NCI-H510A treated with DMSO at 0.1 percent for 48 hours (cell line): ENCODE measurements around the gene SRGAP1.
"Not testable (repeated sequence)": the region's sequence is repeated elsewhere in the genome, so short reads cannot be mapped to it uniquely, and the experiment has no call there.

ENCODE experiments used
- DNase-seq: peaks from one replicate; lab custom pipeline; 2025; lab: John Stamatoyannopoulos, UW

Gene SRGAP1

DNA sequence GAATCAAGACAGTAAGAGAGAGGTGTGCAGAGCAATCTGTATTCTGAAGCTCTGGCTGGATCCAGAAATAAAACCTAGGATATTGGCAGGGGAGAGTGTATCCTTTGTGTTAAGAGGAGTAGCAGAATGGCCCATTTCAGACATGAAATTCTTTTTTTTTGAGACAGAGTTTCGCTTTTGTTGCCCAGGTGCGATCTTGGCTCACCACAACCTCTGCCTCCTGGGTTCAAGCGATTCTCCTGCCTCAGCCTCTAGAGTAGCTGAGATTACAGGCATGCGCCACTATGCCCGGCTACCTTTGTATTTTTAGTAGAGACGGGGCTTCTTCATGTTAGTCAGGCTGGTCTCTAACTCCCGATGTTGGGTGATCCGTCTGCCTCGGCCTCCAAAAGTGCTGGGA lies 6.1 kb upstream of the SRGAP1 start:
- no peak for DNase-seq

DNA sequence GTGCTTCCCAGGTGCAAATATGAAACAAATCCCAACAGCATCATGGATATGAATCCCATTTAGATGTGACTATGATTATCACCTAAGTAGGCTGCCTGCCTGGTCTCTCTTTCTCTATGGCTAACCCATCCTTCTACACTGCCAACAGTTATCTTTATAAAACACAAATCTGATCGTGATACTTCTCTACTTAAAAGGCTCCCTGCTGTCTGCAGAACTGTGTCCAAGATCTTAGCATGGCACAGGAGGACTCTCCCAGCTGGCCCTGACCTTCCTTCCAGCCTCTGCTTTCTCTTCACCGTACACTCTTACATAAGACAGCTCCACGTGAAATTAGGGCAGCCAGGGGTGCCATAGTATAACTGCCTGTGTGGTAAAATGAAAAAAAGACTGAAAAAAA lies 3.5 kb upstream of the SRGAP1 start:
- no peak for DNase-seq

- no peak for DNase-seq
Observed at GRCh38 chr12:63841571-63841970, 2.9 kb upstream of the SRGAP1 start.

GRCh38 chr12:63842750-63843149 lies 1.8 kb upstream of the SRGAP1 start:
- DNase-seq = not testable (repeated sequence)

- DNase-seq = peak; percentile 86
Observed at GRCh38 chr12:63843254-63843720, 1.2 kb upstream of the SRGAP1 start.

GRCh38 chr12:63843721-63844390 lies 644 bp upstream of the SRGAP1 start:
- peak; percentile 97 for DNase-seq

DNA sequence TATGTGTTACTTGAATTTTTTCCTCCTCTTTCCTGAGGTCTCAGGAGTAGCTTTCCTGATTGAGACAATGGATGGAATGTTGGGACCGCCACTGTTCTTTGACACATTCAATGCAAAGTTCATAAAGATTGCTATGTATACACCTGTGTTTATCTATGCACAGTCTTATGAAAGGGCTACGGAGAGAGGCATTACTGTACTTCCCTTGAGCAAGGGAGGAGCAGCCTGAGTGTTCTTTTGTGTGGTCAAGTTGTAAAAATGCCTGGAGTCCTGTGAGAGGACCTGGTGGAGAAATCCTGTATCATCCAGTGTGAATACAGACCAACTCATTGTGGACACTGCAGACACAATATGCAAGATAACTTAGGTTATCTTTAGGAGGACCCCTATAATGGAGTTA lies 1.2 kb downstream of the SRGAP1 start:
- peak; percentile 54 for DNase-seq

DNA sequence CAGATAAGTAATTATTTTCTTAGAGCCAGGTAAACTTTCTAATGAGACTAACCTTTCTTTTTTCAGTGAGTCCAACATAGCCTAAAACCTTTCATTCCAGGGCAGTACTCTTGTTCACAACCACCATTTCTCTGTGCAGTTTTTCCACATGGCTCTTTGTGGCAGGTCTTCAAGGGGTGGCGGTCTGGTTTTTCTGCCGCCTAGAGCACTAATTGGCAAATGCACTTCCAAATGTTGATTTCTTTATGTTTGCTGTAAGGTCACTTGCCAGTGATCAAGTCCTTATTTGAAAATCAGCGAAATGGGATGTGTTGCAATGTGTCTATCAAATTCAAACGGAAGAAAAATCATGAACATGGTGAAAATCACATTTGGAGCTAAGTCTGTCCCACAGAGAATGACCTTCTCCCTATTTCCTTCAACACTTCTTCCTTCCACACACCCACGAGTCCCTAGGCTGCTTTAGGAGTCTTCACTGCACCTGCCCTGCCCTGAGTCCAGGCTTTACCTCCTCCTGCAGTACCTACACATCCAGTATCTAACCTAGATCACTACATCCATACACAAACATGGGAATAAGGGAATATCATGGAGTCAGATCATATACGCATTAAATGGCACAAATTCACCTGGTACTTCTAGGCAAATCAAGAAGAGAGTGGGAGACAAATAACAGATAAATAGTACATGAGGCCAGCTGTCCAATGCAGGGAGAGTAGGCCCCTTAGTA lies 1.9 kb downstream of the SRGAP1 start:
- DNase-seq = peak; percentile 46

GRCh38 chr12:63848450-63848849 lies 4.0 kb downstream of the SRGAP1 start:
- DNase-seq = no peak

DNA sequence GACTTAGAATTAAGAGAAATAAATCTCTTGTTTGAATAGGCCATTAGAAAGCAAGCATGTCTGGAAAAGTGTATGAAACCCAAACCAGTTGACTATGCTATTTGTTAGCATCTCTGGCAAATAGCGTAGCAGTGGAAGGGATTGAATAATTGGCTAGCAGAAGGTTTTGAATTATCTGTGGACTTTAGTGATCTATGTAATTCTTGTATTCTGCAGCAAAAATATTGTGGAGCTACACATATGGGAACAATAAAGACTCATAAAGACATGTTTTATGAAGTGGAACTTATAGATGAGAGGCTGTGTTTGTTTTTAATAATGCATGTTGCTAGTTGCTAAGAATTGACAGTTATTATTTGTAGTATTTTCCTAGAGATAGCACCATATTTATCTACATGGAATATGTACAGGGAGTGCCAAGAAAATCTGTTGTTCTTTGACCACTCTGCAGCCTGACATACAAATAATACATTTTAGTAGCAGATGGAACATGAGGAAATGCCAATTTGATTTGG lies 4.7 kb downstream of the SRGAP1 start:
- no peak for DNase-seq

DNA sequence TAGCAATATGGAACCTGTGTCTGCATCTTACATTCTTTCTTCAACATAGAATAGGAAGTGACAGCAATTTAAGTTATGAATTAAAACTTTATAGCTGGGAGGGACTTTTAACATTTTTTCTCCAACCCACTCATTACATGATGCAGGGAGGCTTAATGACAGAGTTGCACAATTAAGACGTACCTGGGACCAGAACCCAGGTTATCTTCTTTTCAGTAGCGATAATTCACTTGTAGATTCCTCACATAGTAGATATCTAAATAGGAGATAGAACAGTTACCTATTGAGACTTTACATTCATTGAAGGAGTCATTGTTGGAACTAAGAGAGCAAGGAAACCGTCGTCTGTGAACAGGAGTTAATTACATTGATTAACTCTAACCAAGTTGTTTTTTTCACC lies 5.1 kb downstream of the SRGAP1 start:
- no peak for DNase-seq

DNA sequence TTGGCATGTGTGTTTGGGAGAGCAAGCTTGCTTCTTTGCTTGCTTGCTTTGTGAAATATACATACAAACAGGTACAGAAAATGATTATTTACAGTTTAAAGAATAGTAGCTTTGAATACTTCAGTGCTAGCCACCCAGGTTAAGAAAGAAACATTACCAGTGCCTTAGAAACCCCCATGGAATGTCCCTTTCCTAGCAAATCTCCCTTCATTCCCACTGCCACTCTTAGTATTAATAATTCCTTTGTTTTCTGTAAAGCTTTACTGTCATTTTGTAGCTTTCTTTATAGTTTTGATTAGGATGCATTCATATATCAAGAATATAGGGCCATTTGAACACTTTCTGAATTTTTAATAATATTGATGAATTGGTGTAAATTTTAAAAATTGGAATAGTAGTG lies 9.5 kb downstream of the SRGAP1 start:
- DNase-seq = no peak

- DNase-seq = no peak
Observed at GRCh38 chr12:63855299-63855698, 10.8 kb downstream of the SRGAP1 start.

- DNase-seq = no peak
Observed at GRCh38 chr12:63857771-63858670, 13.5 kb downstream of the SRGAP1 start.

DNA sequence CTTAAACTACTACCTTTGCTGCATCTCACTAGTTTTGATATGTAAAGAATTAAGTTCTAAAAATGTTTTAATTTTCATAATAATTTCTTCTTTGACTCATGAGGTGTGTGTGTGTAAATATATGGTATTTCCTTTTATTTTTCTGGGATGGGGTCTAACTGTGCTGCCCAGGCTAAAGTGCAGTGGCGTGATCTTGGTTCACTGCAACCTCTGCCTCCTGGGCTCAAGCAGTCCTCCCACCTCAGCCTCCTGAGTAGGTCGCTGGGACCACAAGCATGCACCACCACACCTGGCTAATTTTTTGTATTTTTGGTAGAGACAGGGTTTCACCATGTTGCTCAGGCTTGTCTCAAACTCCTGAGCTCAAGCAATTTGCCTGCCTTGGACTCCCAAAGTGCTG lies 15.4 kb downstream of the SRGAP1 start:
- not testable (repeated sequence) for DNase-seq

DNA sequence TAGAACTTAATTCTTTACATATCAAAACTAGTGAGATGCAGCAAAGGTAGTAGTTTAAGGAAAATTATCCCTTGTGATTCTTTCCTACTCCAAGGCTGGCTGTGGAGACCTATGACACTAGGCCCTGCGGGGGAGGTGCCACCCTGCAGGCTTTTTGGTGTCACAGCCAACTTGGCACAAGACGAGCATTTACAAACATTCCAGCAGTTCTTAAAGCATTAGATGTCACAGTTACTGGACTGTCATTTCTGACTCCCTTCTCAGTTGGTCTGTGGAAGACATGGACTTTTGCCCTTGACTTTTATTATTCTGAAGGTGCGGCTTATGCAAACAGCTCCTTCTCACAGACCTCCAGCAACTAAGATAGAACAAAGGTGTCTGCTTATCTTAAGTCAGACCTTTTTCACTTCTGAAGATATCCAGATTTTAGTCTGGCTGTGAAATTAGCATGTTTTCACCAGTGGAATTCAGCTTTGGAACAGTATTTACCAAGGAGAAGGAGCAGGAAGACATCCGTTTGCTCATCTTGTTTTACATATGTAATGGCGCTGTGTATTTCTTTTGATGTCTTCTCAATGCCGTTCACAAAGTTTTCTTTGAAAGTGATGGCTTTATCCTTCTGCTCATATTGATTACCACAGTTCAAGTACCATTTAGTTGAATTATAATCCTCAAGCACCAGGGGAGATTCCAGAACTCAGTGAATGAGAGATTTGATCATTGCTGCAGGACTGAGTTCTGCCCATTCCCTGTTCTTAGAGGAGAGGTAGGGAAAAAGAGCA lies 17.9 kb downstream of the SRGAP1 start:
- DNase-seq = no peak

GRCh38 chr12:63862969-63863230 lies 18.4 kb downstream of the SRGAP1 start:
- DNase-seq = no peak

DNA sequence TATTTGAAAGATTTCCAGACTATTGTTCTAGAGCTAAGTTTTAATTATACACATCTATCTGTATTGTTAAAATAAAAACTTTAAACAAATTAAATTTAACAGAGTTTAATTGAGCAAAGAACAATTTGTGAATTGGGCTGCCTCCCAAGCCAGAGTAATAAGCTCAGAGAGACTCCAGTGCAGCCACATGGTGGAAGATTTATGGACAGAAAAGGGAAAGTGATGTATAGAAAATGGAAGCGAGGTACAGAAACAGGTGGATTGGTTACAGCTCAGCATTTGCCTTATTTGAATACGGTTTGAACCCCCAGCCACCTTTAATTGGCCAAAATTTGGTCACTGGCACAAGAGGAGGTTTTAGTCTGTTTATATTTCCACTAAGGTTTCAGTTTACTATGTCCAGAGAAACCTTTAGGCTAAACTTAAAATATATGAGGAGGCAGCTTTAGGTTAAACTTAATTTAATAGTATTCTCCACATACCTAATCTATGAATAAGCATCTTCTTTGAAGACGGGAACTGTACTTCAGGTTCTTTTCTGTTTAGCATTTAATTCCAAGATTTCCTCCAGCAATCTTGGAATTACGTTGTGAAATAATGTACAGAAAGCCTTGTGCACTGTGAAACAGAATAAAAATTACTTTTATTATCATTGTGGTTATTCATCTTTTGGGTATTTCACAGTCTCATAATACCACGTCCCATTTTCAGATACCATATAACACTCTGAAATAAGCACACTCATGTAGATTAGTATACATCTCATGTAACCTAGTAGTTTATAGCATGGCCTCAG lies 19.4 kb downstream of the SRGAP1 start:
- no peak for DNase-seq

GRCh38 chr12:63864454-63864706 lies 19.9 kb downstream of the SRGAP1 start:
- DNase-seq = no peak

GRCh38 chr12:63865448-63865847 lies 20.9 kb downstream of the SRGAP1 start:
- no peak for DNase-seq

- DNase-seq = no peak
Observed at GRCh38 chr12:63867053-63867452, 22.6 kb downstream of the SRGAP1 start.
